ENCODE measurements around the gene CHAF1B.

GRCh38 chr21:36446301-36446700 lies 61.1 kb downstream of the CHAF1B start:
- TF ChIP-seq POLR2AphosphoS5 (IDR thresholded peaks at IDR 0.05), result no peak
- no peak for TF ChIP-seq CTCF (IDR thresholded peaks at IDR 0.05)
- TF ChIP-seq EP300 (IDR thresholded peaks at IDR 0.05), result no peak
